ENCODE data around the gene BAIAP2L1.

Gene BAIAP2L1

GRCh38 chr7:98334081-98334480, 66.8 kb downstream of the BAIAP2L1 start:
- H3K4me3 ChIP-seq (ENCODE audit: low read depth, low read length) = no peak overlapping the region
- TF ChIP-seq CTCF (IDR thresholded peaks at IDR 0.05; ENCODE audit: control insufficient read depth, extremely low read depth, insufficient read depth) = no peak
- DNase-seq (ENCODE audit: low read depth) = no peak

GRCh38 chr7:98330926-98331529, 69.9 kb downstream of the BAIAP2L1 start:
- no peak for TF ChIP-seq CTCF (IDR thresholded peaks at IDR 0.05; ENCODE audit: control insufficient read depth, extremely low read depth, insufficient read depth)
- no peak overlapping the region for H3K4me3 ChIP-seq (ENCODE audit: low read depth, low read length)
- DNase-seq (ENCODE audit: low read depth) = no peak

- no peak overlapping the region for H3K4me3 ChIP-seq (ENCODE audit: low read depth, low read length)
- DNase-seq (ENCODE audit: low read depth) = no peak
- TF ChIP-seq CTCF (IDR thresholded peaks at IDR 0.05; ENCODE audit: control insufficient read depth, extremely low read depth, insufficient read depth) = no peak
Observed at GRCh38 chr7:98329791-98330373, 71.0 kb downstream of the BAIAP2L1 start.

GRCh38 chr7:98329100-98329790, 71.6 kb downstream of the BAIAP2L1 start:
- no peak overlapping the region for H3K4me3 ChIP-seq (ENCODE audit: low read depth, low read length)
- no peak for TF ChIP-seq CTCF (IDR thresholded peaks at IDR 0.05; ENCODE audit: control insufficient read depth, extremely low read depth, insufficient read depth)
- no peak for DNase-seq (ENCODE audit: low read depth)

GRCh38 chr7:98324782-98325181, 76.1 kb downstream of the BAIAP2L1 start:
- no peak for DNase-seq (ENCODE audit: low read depth)
- H3K4me3 ChIP-seq (ENCODE audit: low read depth, low read length) = no peak overlapping the region
- TF ChIP-seq CTCF (IDR thresholded peaks at IDR 0.05; ENCODE audit: control insufficient read depth, extremely low read depth, insufficient read depth) = no peak

- no peak for DNase-seq (ENCODE audit: low read depth)
- H3K4me3 ChIP-seq (ENCODE audit: low read depth, low read length) = no peak overlapping the region
- no peak for TF ChIP-seq CTCF (IDR thresholded peaks at IDR 0.05; ENCODE audit: control insufficient read depth, extremely low read depth, insufficient read depth)
Observed at GRCh38 chr7:98323597-98324322, 77.1 kb downstream of the BAIAP2L1 start.

All from LNCaP clone FGC (cell line).